HUDEP-2 (cell line): Measurements from ENCODE around the gene PLD5.

Experiments
- DNase-seq, 76 experiments: peaks; one replicate each; lab custom pipeline; 2025; ENCODE audit not compliant: unreplicated experiment in 76 of 76; lab: John Stamatoyannopoulos, UW

The PLD5 gene

GRCh38 chr1:242524571-242525359 is at the start of gene PLD5:
TSS of gene PLD5 (minus strand) at chr1:242524697.
- DNase-seq = peak in 2 of 76 experiments; percentile 2 to 4

- no peak for DNase-seq
These were observed 45.4 kb upstream of the PLD5 start for GRCh38 chr1:242569867-242570266.

GRCh38 chr1:242568666-242569065 is 44.2 kb upstream of the PLD5 start:
- no peak for DNase-seq

GRCh38 chr1:242567596-242567995 is 43.1 kb upstream of the PLD5 start:
- no peak for DNase-seq

- DNase-seq = no peak
These were observed 32.3 kb upstream of the PLD5 start for GRCh38 chr1:242556759-242557158.

GRCh38 chr1:242556276-242556675 is 31.8 kb upstream of the PLD5 start:
- DNase-seq = no peak

- DNase-seq = no peak
These were observed 30.1 kb upstream of the PLD5 start for GRCh38 chr1:242554577-242554976.

- DNase-seq = no peak
These were observed 22.6 kb upstream of the PLD5 start for GRCh38 chr1:242546849-242547729.

GRCh38 chr1:242546441-242546840 is 21.9 kb upstream of the PLD5 start:
- DNase-seq = no peak

GRCh38 chr1:242544071-242544470 is 19.6 kb upstream of the PLD5 start:
- no peak for DNase-seq

GRCh38 chr1:242542271-242542670 is 17.8 kb upstream of the PLD5 start:
- no peak for DNase-seq

- DNase-seq = no peak
These were observed 11.5 kb upstream of the PLD5 start for GRCh38 chr1:242535986-242536385.

- DNase-seq = no peak
These were observed 10.3 kb upstream of the PLD5 start for GRCh38 chr1:242534753-242535152.

- DNase-seq = no peak
These were observed 6.3 kb upstream of the PLD5 start for GRCh38 chr1:242530761-242531160.

GRCh38 chr1:242525769-242526168 is 1.3 kb upstream of the PLD5 start:
- DNase-seq = no peak

GRCh38 chr1:242525360-242525722 is 844 bp upstream of the PLD5 start:
- DNase-seq = no peak

GRCh38 chr1:242523719-242524570 is 552 bp downstream of the PLD5 start:
- DNase-seq = peak in 7 of 76 experiments; percentile 1 to 6 (median 3)

- no peak for DNase-seq
These were observed 1.3 kb downstream of the PLD5 start for GRCh38 chr1:242522996-242523718.

- no peak for DNase-seq
These were observed 2.1 kb downstream of the PLD5 start for GRCh38 chr1:242522304-242522945.

- DNase-seq = no peak
These were observed 8.9 kb downstream of the PLD5 start for GRCh38 chr1:242515555-242515954.
